ENCODE results near the gene EPHB1.

DNA sequence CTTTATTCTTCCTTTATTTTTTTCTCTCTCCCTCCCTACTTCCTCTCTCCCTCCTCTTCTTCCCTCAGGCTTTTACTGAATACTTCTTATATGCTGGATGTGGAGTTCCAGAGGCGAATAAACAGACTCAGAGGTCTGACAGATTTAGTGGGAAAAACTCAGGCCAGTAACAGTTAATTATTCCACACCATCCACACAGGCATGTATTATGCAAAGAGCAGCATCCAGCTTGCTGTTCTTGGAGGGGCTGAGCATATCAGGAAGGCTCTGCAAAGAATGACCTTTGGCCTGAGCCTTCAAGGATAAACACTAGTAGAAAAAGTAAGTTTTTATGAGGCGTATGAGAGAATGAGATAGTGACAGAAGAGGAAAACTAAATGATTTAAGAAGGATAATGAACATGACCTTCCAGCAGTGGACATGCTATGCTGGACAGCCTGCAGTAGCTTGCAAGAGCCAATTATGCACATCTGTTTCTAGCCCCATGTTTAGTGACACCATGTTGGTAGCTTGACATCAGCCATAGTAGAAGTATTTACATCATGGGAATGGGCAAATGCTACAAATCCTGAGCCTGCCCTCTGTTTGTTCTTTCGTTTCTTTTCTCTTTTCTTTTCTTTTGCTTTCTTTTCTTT lies 387.4 kb downstream of the EPHB1 start:
- TF ChIP-seq NFIC (IDR thresholded peaks at IDR 0.05; ENCODE audit: borderline replicate concordance) (no peak), CHD2 (IDR thresholded peaks at IDR 0.05; ENCODE audit: low read length, partially characterized antibody) (no peak), EP300 (IDR thresholded peaks at IDR 0.05; ENCODE audit: borderline replicate concordance in 1 of 2, low read depth in 1 of 2, low read length in 1 of 2) (no peak), REST (IDR thresholded peaks at IDR 0.05; ENCODE audit: low read depth, low read length) (no peak), POLR2AphosphoS5 (IDR thresholded peaks at IDR 0.05; ENCODE audit: low read depth, low read length) (no peak), USF1 (IDR thresholded peaks at IDR 0.05; ENCODE audit: borderline replicate concordance, low read depth) (no peak), USF2 (IDR thresholded peaks at IDR 0.05; ENCODE audit: borderline replicate concordance, low read depth, low read length) (no peak), SMC3 (IDR thresholded peaks at IDR 0.05; ENCODE audit: low read depth, low read length) (no peak), YY1 (IDR thresholded peaks at IDR 0.05; ENCODE audit: low read depth) (no peak)
- TF ChIP-seq, protein P1, sequence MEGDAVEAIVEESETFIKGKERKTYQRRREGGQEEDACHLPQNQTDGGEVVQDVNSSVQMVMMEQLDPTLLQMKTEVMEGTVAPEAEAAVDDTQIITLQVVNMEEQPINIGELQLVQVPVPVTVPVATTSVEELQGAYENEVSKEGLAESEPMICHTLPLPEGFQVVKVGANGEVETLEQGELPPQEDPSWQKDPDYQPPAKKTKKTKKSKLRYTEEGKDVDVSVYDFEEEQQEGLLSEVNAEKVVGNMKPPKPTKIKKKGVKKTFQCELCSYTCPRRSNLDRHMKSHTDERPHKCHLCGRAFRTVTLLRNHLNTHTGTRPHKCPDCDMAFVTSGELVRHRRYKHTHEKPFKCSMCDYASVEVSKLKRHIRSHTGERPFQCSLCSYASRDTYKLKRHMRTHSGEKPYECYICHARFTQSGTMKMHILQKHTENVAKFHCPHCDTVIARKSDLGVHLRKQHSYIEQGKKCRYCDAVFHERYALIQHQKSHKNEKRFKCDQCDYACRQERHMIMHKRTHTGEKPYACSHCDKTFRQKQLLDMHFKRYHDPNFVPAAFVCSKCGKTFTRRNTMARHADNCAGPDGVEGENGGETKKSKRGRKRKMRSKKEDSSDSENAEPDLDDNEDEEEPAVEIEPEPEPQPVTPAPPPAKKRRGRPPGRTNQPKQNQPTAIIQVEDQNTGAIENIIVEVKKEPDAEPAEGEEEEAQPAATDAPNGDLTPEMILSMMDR (IDR thresholded peaks at IDR 0.05): no peak
